Prostate gland (tissue), 2 donors: ENCODE results near the gene COL4A5. TPM values are rescaled to one million over a fixed set of nuclear protein-coding genes. Genes with fewer than 3 reads are reported as not detected.
"Not testable (repeated sequence)": the region's sequence is repeated elsewhere in the genome, so short reads cannot be mapped to it uniquely, and the experiment has no call there.

Experiments
- DNase-seq: peaks from one replicate; pipeline ENCODE4 v3.0.0-alpha.2; 2019; ENCODE audit warnings: low spot score
- H3K27ac ChIP-seq, 2 donors: fragments of 200-600 bp; sonication (generic); 2 replicates each; pipeline ENCODE4 v1.5.1; 2017 to 2019
- H3K27me3 ChIP-seq: fragments of 200-600 bp; sonication (generic); replicated peaks from 2 replicates; pipeline ENCODE4 v1.5.1; 2019; ENCODE audit not compliant: insufficient read depth
- H3K36me3 ChIP-seq, 2 donors: fragments of 200-600 bp; sonication (generic); 1 replicate in 1 of 2; 2 replicates in 1 of 2; pipeline versions ENCODE4 v1.5.1 to v1.8.1; 2017 to 2019
- H3K4me1 ChIP-seq: fragments of 200-600 bp; sonication (generic); replicated peaks from 2 replicates; pipeline ENCODE4 v1.5.1; 2019
- H3K4me3 ChIP-seq, 2 donors: fragments of 200-600 bp; sonication (generic); 2 replicates each; pipeline ENCODE4 v1.5.1; 2017 to 2019
- H3K9me3 ChIP-seq: fragments of 200-600 bp; sonication (generic); 2 replicates; pipeline ENCODE4 v1.5.1; 2017
- POLR2A ChIP-seq: fragments of 450-650 bp; IDR thresholded peaks from one replicate; pipeline ENCODE4 v1.6.1; 2016; ENCODE audit warnings: antibody characterized with exemption, mild to moderate bottlenecking
- POLR2AphosphoS5 ChIP-seq: sonication (generic); formaldehyde crosslinking; IDR thresholded peaks from one replicate; pipeline ENCODE4 v1.6.1; 2017; ENCODE audit warnings: antibody characterized with exemption
- WGBS: methylation state at CpG from one replicate; pipeline ENCODE4 v1.1.5; 2018; 5-methylcytosine and 5-hydroxymethylcytosine counted together
- intact Hi-C: fragments of 100-400 bp; cut with DNase I; formaldehyde crosslinking; loops from one replicate; pipeline ENCODE4 v1.14.2; 2022
- total RNA-seq, 2 donors: library from RNA; depleted of rRNA; stranded (reverse); fragments of >200 nt; gene quantifications; one replicate each; pipeline ENCODE4 v1.1.0, GENCODE V29; 2016
- TF ChIP-seq, protein P1 (sequence below), 4 experiments: fragments of 200-600 bp in 2 of 4; fragments of 450-650 bp in 2 of 4; sonication (generic) in 2 of 4; IDR thresholded peaks; 1 replicate in 3 of 4; 2 replicates in 1 of 4; pipeline ENCODE4 v1.5.1; 2016 to 2019; ENCODE audit warnings: antibody characterized with exemption in 4 of 4, mild to moderate bottlenecking in 2 of 4, moderate library complexity in 2 of 4

Gene COL4A5
- total RNA-seq, 2 donors from 2014 or later: 35.1 to 49.1 TPM

DNA sequence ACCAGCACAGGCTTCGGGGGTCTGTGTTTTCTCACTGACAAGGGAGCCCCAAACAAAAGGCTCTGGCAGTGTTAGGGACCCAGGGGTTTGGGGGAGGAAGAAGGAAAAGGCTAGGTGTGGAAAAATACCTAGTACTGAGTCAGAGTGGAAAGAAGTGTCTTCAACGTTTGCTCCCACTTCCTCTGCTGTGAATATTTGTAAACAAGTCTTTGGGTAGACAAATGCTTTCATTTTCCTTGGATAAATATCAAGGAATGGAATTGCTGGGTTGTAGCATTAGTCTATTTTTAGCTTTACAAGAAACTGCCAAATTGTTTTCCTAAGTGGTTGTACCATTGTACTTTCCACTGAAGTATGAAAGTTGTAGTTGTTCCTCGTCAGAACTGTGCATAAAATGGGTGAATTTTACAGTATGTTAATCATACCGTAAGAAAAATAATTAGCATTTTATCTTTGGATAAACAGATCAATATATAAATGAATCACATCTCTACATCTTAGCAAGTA lies 17.4 kb downstream of the COL4A5 start:
- Histone ChIP-seq H3K36me3 (no peaks in the 10 kb centered on the region), H3K4me3 (no peak overlapping the region), H3K27ac (no peak overlapping the region), H3K4me1 (no peaks in the 10 kb centered on the region), H3K27me3 (no peaks in the 10 kb centered on the region), H3K9me3 (no peaks in the 10 kb centered on the region)
- DNase-seq: no peak
- intact Hi-C loops: no loop called here
- TF ChIP-seq POLR2AphosphoS5 (no peak), POLR2A (no peak)
- TF ChIP-seq, protein P1, sequence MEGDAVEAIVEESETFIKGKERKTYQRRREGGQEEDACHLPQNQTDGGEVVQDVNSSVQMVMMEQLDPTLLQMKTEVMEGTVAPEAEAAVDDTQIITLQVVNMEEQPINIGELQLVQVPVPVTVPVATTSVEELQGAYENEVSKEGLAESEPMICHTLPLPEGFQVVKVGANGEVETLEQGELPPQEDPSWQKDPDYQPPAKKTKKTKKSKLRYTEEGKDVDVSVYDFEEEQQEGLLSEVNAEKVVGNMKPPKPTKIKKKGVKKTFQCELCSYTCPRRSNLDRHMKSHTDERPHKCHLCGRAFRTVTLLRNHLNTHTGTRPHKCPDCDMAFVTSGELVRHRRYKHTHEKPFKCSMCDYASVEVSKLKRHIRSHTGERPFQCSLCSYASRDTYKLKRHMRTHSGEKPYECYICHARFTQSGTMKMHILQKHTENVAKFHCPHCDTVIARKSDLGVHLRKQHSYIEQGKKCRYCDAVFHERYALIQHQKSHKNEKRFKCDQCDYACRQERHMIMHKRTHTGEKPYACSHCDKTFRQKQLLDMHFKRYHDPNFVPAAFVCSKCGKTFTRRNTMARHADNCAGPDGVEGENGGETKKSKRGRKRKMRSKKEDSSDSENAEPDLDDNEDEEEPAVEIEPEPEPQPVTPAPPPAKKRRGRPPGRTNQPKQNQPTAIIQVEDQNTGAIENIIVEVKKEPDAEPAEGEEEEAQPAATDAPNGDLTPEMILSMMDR (IDR thresholded peaks at IDR 0.05): no peak
- 72% methylated on average over 4 of the region's 4 CpGs for WGBS

DNA sequence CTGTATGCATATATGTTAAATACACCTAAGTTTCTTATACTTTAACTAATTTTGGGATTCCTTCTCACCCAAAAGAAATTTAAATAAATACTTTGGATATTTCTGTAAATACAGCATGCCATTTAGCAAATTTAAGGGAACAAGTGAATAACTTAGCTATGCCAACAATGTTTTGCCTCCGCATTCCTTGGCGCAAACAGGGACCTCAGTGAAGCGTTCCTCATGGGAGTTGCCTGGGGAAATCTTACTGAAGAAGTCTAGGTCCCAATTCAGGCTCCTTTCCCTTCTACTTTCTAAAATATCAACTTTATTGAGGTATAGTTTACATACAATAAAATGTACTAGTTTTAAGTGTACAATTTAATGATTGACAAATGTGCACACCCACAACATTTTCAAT lies 25.0 kb downstream of the COL4A5 start:
- Histone ChIP-seq H3K4me1 (no peaks in the 10 kb centered on the region), H3K27me3 (no peaks in the 10 kb centered on the region), H3K36me3 (no peaks in the 10 kb centered on the region), H3K27ac (no peak overlapping the region), H3K4me3 (no peak overlapping the region), H3K9me3 (no peaks in the 10 kb centered on the region)
- TF ChIP-seq POLR2A: no peak
- no peak for TF ChIP-seq POLR2AphosphoS5
- TF ChIP-seq, protein P1 (IDR thresholded peaks at IDR 0.05): no peak
- 74% methylated on average over 3 of the region's 3 CpGs for WGBS
- no peak for DNase-seq
- intact Hi-C loops: no loop called here

DNA sequence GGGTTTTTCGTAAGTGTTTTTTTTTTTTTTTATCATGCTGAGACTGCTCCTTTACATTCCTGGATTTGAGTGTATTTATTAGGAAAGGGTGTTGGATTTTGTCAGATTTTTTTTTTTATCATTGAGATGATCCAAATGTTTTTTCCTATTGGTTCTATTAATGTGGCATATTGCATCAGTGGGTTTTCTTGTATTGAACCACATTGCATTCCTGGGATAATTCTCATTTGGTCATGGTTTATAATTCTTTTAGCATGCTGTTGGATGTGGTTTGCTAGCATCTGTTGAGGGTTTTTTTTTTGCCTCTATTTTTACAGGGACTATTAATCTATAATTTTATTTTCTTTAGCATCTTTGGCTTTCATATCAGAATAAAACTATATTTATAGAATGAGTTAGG lies 28.8 kb downstream of the COL4A5 start:
- H3K4me1 ChIP-seq: no peaks in the 10 kb centered on the region
- no peaks in the 10 kb centered on the region for H3K36me3 ChIP-seq
- TF ChIP-seq POLR2AphosphoS5 (no peak), POLR2A (no peak)
- TF ChIP-seq, protein P1 (IDR thresholded peaks at IDR 0.05): no peak
- intact Hi-C loops: no loop called here
- DNase-seq: no peak
- H3K27ac ChIP-seq: no peak overlapping the region
- no peaks in the 10 kb centered on the region for H3K9me3 ChIP-seq
- no peaks in the 10 kb centered on the region for H3K27me3 ChIP-seq
- no peak overlapping the region for H3K4me3 ChIP-seq
- WGBS: 88% methylated on average over 1 of the region's 1 CpG

DNA sequence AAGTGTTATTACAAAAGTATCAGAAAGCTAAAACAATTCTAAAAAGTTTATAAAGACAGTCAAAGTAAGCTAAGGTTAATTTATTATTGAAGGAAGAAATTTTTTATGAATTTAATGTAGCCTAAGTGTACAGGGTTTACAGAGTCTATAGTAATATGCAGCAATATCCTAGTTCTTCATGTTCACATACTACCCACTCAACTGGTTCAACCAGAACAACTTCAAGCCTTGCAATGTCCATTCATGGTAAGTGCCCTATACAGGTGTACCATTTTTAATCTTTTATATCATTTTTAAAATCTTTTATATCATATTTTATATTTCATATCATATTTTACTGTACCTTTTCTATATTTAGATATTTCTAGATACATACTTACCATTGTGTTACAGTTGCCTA lies 34.3 kb downstream of the COL4A5 start:
- H3K4me3 ChIP-seq: no peak overlapping the region
- H3K36me3 ChIP-seq: no peaks in the 10 kb centered on the region
- no peaks in the 10 kb centered on the region for H3K9me3 ChIP-seq
- TF ChIP-seq POLR2A (no peak), POLR2AphosphoS5 (no peak)
- TF ChIP-seq, protein P1 (IDR thresholded peaks at IDR 0.05): no peak
- no peaks in the 10 kb centered on the region for H3K27me3 ChIP-seq
- H3K4me1 ChIP-seq: no peaks in the 10 kb centered on the region
- intact Hi-C loops: no loop called here
- no peak for DNase-seq
- no peak overlapping the region for H3K27ac ChIP-seq

DNA sequence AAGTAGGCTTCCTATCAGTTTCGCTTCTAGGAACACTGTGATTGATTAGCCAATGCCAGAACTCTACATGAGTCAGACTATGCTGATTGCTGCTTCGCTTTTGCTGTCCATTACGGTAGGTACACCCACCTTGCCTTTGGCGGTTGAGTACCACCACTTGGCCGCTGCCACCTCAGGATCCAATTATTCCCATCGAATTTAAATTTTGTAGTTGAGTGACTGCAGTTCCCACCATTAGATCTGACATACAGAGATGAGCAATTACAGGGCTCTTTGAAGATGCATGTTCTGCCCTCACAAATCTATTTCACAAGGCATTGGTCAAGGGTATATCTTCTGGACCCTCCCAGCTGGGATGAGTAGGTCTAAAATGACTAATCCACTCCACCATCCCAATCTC lies 41.9 kb downstream of the COL4A5 start:
- H3K9me3 ChIP-seq, H3K27me3 ChIP-seq, H3K4me3 ChIP-seq, H3K36me3 ChIP-seq, intact Hi-C loops, H3K4me1 ChIP-seq, H3K27ac ChIP-seq, DNase-seq: not testable (repeated sequence)
- 98% methylated on average over 6 of the region's 6 CpGs for whole genome bisulfite sequencing
